ENCODE measurements around the gene TK1.

The TK1 gene

DNA sequence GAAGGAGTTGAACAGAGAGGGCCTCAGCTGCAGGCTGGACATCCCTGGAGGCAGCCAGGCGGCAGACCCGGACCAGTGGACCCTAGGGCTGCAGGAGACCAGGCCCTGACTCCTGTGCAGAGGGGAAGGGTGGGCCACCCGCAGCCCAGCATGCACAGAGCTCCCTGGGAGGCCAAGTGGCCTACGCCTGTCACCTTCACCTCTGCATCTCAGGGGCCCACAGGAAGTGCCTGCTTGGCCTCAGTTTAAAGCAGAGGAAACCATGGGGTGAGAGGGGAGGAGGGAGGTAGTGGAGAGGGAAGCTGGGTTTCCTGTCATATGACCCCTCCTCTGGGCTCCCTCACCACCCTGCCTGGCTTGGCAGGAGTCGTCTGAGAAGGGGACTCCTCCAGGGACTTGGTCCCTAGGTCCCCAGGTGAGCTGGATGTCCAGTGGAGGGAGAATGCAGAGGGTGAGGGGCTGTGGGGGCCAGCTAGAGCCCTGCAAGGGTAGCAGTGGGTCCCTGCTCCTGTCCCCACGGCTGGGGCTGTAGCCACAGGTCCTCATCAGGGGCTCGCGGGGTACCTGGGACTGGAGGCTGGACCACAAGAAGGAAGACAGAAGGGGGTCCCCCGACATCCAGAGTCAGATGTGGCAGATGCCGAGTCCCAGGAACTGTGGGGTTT is 56.3 kb downstream of the TK1 start, which contains the start of gene TMC8:
TSS of gene TMC8 (plus strand) at position 335 of the 665 bp plus-strand sequence. CDS start 818 bp downstream, outside the sequence.
- TF ChIP-seq, protein P1, sequence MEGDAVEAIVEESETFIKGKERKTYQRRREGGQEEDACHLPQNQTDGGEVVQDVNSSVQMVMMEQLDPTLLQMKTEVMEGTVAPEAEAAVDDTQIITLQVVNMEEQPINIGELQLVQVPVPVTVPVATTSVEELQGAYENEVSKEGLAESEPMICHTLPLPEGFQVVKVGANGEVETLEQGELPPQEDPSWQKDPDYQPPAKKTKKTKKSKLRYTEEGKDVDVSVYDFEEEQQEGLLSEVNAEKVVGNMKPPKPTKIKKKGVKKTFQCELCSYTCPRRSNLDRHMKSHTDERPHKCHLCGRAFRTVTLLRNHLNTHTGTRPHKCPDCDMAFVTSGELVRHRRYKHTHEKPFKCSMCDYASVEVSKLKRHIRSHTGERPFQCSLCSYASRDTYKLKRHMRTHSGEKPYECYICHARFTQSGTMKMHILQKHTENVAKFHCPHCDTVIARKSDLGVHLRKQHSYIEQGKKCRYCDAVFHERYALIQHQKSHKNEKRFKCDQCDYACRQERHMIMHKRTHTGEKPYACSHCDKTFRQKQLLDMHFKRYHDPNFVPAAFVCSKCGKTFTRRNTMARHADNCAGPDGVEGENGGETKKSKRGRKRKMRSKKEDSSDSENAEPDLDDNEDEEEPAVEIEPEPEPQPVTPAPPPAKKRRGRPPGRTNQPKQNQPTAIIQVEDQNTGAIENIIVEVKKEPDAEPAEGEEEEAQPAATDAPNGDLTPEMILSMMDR (IDR thresholded peaks at IDR 0.05): no peak
- peak within 1 kb of the TSS; percentile 59 for H3K4me3 ChIP-seq
- H3K27ac ChIP-seq: peak within 1 kb of the TSS; percentile 15 to 81
- DNase-seq (ENCODE audit: low spot score): no peak

DNA sequence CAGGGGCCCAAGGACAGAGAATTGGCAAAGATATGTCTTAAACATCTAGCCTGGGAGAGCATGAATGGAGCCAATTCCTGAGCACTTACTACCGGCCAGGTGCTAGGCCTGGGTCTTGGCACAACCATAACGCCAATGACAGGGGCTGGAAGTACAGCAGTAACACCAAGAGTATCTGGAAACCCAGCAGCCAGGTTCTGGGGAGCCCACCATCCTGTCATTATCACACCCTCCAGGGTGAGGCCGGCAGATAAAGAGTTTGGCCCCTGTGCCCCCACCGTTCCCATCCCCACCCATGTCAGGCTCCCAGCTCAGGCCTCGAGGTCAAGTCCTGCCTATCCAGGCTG is 56.8 kb downstream of the TK1 start:
- DNase-seq (ENCODE audit: low spot score): no peak
- Histone ChIP-seq H3K4me3 (no peak overlapping the region), H3K27ac (peak overlapping the region in 1 of 2 donors; percentile 81)
- TF ChIP-seq, protein P1 (IDR thresholded peaks at IDR 0.05): no peak

DNA sequence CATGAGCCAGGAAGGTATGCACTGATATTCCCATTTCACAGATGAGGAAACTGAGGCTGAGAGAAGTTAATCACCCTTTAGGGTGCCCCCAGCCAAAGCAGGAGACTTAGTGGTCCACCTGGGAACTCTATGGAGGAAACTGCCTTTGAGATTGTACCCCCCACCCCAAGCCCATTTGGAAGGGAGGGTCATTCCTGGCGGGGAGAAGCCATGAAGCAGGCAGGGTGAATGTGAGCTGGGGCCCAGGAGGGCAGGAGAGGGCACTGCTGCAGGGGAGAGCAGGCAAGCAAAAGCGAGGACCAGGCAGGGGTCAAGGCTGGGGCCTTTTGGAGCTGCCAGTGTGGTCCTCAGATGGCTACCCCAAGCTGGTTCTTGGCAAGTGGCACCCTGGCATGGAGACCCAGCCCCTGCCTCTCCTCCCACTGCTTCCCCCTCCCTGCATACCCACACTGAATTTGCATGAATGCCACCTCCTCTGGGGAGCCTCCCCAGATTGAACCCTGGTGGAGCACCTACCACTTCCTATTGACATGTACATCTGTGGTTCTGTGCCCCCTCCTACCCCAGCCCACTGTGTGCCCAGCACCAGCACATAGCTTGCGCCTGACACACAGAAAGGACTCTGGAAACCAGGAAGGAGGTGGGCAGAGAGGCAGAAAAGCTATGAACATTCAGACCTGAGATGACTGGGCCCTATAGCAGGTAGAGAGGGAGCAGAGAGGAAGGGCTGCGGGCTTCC is 57.3 kb downstream of the TK1 start:
- TF ChIP-seq, protein P1 (IDR thresholded peaks at IDR 0.05): no peak
- H3K27ac ChIP-seq: peak overlapping the region in 1 of 2 donors; percentile 81
- H3K4me3 ChIP-seq: no peak overlapping the region
- no peak for DNase-seq (ENCODE audit: low spot score)

- peak within 1 kb of the TSS; percentile 16 to 81 for H3K27ac ChIP-seq
These were observed 58.1 kb downstream of the TK1 start, which contains the start of gene TMC6 for GRCh38 chr17:78128551-78129350. TSS of gene TMC6 (minus strand) at chr17:78128755. CDS start at chr17:78126832, 1,923 bp downstream.

GRCh38 chr17:78127888-78128550 is 58.8 kb downstream of the TK1 start:
- DNase-seq (ENCODE audit: low spot score): no peak
- Histone ChIP-seq H3K4me3 (peak overlapping the region; percentile 77), H3K27ac (peak overlapping the region; percentile 16 to 81)
- TF ChIP-seq, protein P1 (IDR thresholded peaks at IDR 0.05): no peak

More at GRCh38 chr17:78128551-78129350, 58.1 kb downstream of the TK1 start, which contains the start of gene TMC6:
- H3K4me3 ChIP-seq: peak within 1 kb of the TSS; percentile 77
- TF ChIP-seq, protein P1 (IDR thresholded peaks at IDR 0.05): no peak
- DNase-seq (ENCODE audit: low spot score): no peak

DNA sequence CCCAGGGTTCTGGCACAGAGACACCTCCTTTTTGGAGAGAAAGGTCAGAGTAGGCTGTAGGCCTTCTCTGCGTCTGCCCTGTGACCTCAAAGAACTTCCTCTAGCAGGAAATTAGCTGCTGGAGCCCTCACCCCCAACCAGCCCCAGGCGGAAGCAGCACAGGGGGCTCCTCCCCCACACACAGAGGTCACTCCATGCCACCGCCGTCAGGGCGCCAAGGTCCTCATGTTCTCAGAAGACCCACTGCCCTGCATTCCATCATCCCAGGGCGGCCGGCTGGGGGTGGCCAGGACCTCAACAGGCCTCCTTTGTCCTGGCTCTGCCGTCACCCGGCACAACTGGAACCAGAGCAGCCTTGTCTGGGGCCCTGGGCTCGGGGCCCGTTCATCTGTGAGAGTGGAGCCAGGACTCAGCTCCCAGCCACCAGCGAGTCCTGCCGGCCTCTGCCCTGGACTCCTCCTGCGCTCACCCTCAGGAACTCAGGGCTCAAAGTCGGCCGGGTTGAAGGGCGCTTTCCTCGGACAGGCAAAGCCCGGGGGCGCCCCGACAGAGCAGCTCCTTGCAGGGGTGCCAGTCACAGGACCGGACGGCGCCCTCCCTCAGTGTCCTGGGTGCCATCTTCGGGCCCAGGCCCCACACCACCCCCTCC is 59.5 kb downstream of the TK1 start:
- no peak for DNase-seq (ENCODE audit: low spot score)
- H3K27ac ChIP-seq: peak overlapping the region in 1 of 2 donors; percentile 81
- peak overlapping the region; percentile 77 for H3K4me3 ChIP-seq
- TF ChIP-seq, protein P1 (IDR thresholded peaks at IDR 0.05): no peak

Measured in coronary artery (tissue), 2 donors.